Liver (tissue), 9 donors: ENCODE results near the gene ADH1A. TPM values are rescaled to one million over a fixed set of nuclear protein-coding genes. Genes with fewer than 3 reads are reported as not detected.
A peak's percentile ranks its signal among the peaks of the same experiment; 100 is the strongest.

Source experiments
- DNase-seq: peaks from one replicate; pipeline ENCODE4 v3.0.0-alpha.2; 2017; ENCODE audit warnings: low spot score
- H3K27ac ChIP-seq, 2 donors: one replicate each; pipeline ENCODE4 v1.7.0; 2013; ENCODE audit warnings: inconsistent platforms in 2 of 2, low read length in 2 of 2, control low read depth in 1 of 2, low read depth in 1 of 2, mild to moderate bottlenecking in 1 of 2
- H3K27me3 ChIP-seq, 4 donors: one replicate each; pipeline versions ENCODE4 v1.6.1 to v1.7.0; 2013; ENCODE audit warnings: low read length in 3 of 4, inconsistent platforms in 1 of 4, mild to moderate bottlenecking in 1 of 4, moderate library complexity in 1 of 4; ENCODE audit not compliant: control insufficient read depth in 4 of 4, insufficient read depth in 4 of 4
- H3K36me3 ChIP-seq, 4 donors: one replicate each; pipeline versions ENCODE4 v1.6.1 to v1.7.0; 2013; ENCODE audit warnings: low read length in 3 of 4, mild to moderate bottlenecking in 3 of 4, low read depth in 1 of 4, moderate library complexity in 1 of 4; ENCODE audit not compliant: control insufficient read depth in 4 of 4, insufficient read depth in 3 of 4
- H3K4me1 ChIP-seq, 4 donors: one replicate each; pipeline versions ENCODE4 v1.6.1 to v1.7.0; 2013; ENCODE audit warnings: low read length in 3 of 4, mild to moderate bottlenecking in 3 of 4, moderate library complexity in 1 of 4; ENCODE audit not compliant: control insufficient read depth in 4 of 4, insufficient read depth in 4 of 4
- H3K4me3 ChIP-seq, 3 donors: one replicate each; pipeline versions ENCODE4 v1.6.1 to v1.7.0; 2013; ENCODE audit warnings: low read length in 3 of 3, control low read depth in 1 of 3, low read depth in 1 of 3, mild to moderate bottlenecking in 1 of 3
- H3K9ac ChIP-seq, 2 donors: one replicate each; pipeline ENCODE4 v1.7.0; 2013; ENCODE audit warnings: low read length in 2 of 2, mild to moderate bottlenecking in 2 of 2, moderate library complexity in 2 of 2, control low read depth in 1 of 2, low read depth in 1 of 2
- H3K9me3 ChIP-seq, 4 donors: one replicate each; pipeline versions ENCODE4 v1.6.1 to v1.7.0; 2013; ENCODE audit warnings: low read length in 3 of 4; ENCODE audit not compliant: control insufficient read depth in 4 of 4
- EGR1 ChIP-seq, 2 donors: IDR thresholded peaks; 2 replicates each; pipeline ENCODE4 v1.6.1; 2016 to 2018; ENCODE audit warnings: antibody characterized with exemption in 2 of 2, low read depth in 2 of 2
- FOXA1 ChIP-seq: IDR thresholded peaks from 2 replicates; pipeline ENCODE4 v1.6.1; 2016; ENCODE audit warnings: antibody characterized with exemption
- FOXA2 ChIP-seq: IDR thresholded peaks from 2 replicates; pipeline ENCODE4 v1.6.1; 2016; ENCODE audit warnings: antibody characterized with exemption
- GABPA ChIP-seq, 2 donors: IDR thresholded peaks in 1 of 2; conservative IDR thresholded peaks in 1 of 2; 2 replicates each; pipeline ENCODE4 v1.6.1; 2016; ENCODE audit warnings: antibody characterized with exemption in 2 of 2, mild to moderate bottlenecking in 1 of 2, moderate library complexity in 1 of 2
- HNF4A ChIP-seq, 2 donors: conservative IDR thresholded peaks; 2 replicates each; pipeline ENCODE4 v1.6.1; 2016; ENCODE audit warnings: antibody characterized with exemption in 2 of 2, mild to moderate bottlenecking in 2 of 2
- HNF4G ChIP-seq: IDR thresholded peaks from 2 replicates; pipeline ENCODE4 v1.6.1; 2016; ENCODE audit warnings: antibody characterized with exemption
- JUND ChIP-seq, 2 donors: IDR thresholded peaks; 2 replicates each; pipeline ENCODE4 v1.6.1; 2016; ENCODE audit warnings: antibody characterized with exemption in 2 of 2
- MAX ChIP-seq: IDR thresholded peaks from 2 replicates; pipeline ENCODE4 v1.6.1; 2016; ENCODE audit warnings: antibody characterized with exemption
- NR2F2 ChIP-seq: IDR thresholded peaks from 2 replicates; pipeline ENCODE4 v1.6.1; 2016; ENCODE audit warnings: antibody characterized with exemption
- RAD21 ChIP-seq, 2 donors: IDR thresholded peaks; 2 replicates each; pipeline ENCODE4 v1.6.1; 2016; ENCODE audit warnings: antibody characterized with exemption in 2 of 2, mild to moderate bottlenecking in 2 of 2
- RXRA ChIP-seq, 2 donors: IDR thresholded peaks; 2 replicates each; pipeline ENCODE4 v1.6.1; 2017 to 2018; ENCODE audit warnings: antibody characterized with exemption in 2 of 2, mild to moderate bottlenecking in 1 of 2
- SP1 ChIP-seq: IDR thresholded peaks from 2 replicates; pipeline ENCODE4 v1.6.1; 2018; ENCODE audit warnings: antibody characterized with exemption, mild to moderate bottlenecking
- TAF1 ChIP-seq: conservative IDR thresholded peaks from 2 replicates; pipeline ENCODE4 v1.6.1; 2016; ENCODE audit warnings: antibody characterized with exemption, mild to moderate bottlenecking
- YY1 ChIP-seq: IDR thresholded peaks from 2 replicates; pipeline ENCODE4 v1.6.1; 2016; ENCODE audit warnings: antibody characterized with exemption, mild to moderate bottlenecking
- ZBTB33 ChIP-seq: IDR thresholded peaks from 2 replicates; pipeline ENCODE4 v1.6.1; 2016; ENCODE audit warnings: antibody characterized with exemption
- WGBS: extraction: QIAGEN DNeasy Blood & Tissue Kit; methylation state at CpG from one replicate; pipeline ENCODE4 v1.1.7; 2013; 5-methylcytosine and 5-hydroxymethylcytosine counted together
- polyA plus RNA-seq, 2 donors: library from polyadenylated mRNA; stranded (reverse) in 1 of 2; unstranded in 1 of 2; fragments of 200-250 nt in 1 of 2; fragments of >200 nt in 1 of 2; fragmentation: Nextera tagmentation in 1 of 2; extraction: Ambion mirVana in 1 of 2; gene quantifications; one replicate each; pipeline versions ENCODE4 v1.2.1 to v1.2.3, GENCODE V29; 2013 to 2015
- total RNA-seq, 2 donors: library from RNA; depleted of rRNA; stranded (reverse); fragments of >200 nt; gene quantifications; one replicate each; pipeline ENCODE4 v1.2.3, GENCODE V29; 2014
- TF ChIP-seq, protein P1 (sequence below): fragments of 150-350 bp; IDR thresholded peaks from 2 replicates; pipeline ENCODE4 v1.5.1; 2017; ENCODE audit warnings: improper control_type of control experiment, low read depth, low read length; ENCODE audit not compliant: missing input control
- TF ChIP-seq, protein P2 (sequence below): IDR thresholded peaks from 2 replicates; pipeline ENCODE4 v1.6.1; 2016; ENCODE audit warnings: antibody characterized with exemption
- TF ChIP-seq, protein P3 (sequence below): IDR thresholded peaks from 2 replicates; pipeline ENCODE4 v1.6.1; 2016; ENCODE audit warnings: antibody characterized with exemption, mild to moderate bottlenecking
- donor health status: healthy.
- donor health status: healthy.
- donor health status: healthy.
- donor health status: healthy.
- donor health status: healthy.

Gene ADH1A
- total and polyA plus RNA-seq, 4 donors = 123 to 554 (median 347) TPM

- H3K4me3 ChIP-seq = no peak overlapping the region
- TF ChIP-seq, protein P1, sequence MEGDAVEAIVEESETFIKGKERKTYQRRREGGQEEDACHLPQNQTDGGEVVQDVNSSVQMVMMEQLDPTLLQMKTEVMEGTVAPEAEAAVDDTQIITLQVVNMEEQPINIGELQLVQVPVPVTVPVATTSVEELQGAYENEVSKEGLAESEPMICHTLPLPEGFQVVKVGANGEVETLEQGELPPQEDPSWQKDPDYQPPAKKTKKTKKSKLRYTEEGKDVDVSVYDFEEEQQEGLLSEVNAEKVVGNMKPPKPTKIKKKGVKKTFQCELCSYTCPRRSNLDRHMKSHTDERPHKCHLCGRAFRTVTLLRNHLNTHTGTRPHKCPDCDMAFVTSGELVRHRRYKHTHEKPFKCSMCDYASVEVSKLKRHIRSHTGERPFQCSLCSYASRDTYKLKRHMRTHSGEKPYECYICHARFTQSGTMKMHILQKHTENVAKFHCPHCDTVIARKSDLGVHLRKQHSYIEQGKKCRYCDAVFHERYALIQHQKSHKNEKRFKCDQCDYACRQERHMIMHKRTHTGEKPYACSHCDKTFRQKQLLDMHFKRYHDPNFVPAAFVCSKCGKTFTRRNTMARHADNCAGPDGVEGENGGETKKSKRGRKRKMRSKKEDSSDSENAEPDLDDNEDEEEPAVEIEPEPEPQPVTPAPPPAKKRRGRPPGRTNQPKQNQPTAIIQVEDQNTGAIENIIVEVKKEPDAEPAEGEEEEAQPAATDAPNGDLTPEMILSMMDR = no peak
- TF ChIP-seq HNF4G = no peak
- peak; percentile 61 to 68 for TF ChIP-seq RAD21 (IDR thresholded peaks at IDR 0.05)
- TF ChIP-seq TAF1 = peak; percentile 59
- peak; percentile 78 for TF ChIP-seq ZBTB33
- TF ChIP-seq RXRA (IDR thresholded peaks at IDR 0.05) = peak; percentile 81 to 90
- peak; percentile 70 for TF ChIP-seq MAX
- peak; percentile 92 for TF ChIP-seq FOXA2
- TF ChIP-seq, protein P2, sequence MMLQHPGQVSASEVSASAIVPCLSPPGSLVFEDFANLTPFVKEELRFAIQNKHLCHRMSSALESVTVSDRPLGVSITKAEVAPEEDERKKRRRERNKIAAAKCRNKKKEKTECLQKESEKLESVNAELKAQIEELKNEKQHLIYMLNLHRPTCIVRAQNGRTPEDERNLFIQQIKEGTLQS = peak; percentile 29
- peak in 1 of 2 donors; percentile 41 for TF ChIP-seq EGR1 (IDR thresholded peaks at IDR 0.05; ENCODE audit: low read depth in 2 of 2)
- peak; percentile 88 for TF ChIP-seq FOXA1
- peak; percentile 72 to 81 for TF ChIP-seq HNF4A (conservative IDR thresholded peaks at IDR 0.05)
- TF ChIP-seq, protein P3, sequence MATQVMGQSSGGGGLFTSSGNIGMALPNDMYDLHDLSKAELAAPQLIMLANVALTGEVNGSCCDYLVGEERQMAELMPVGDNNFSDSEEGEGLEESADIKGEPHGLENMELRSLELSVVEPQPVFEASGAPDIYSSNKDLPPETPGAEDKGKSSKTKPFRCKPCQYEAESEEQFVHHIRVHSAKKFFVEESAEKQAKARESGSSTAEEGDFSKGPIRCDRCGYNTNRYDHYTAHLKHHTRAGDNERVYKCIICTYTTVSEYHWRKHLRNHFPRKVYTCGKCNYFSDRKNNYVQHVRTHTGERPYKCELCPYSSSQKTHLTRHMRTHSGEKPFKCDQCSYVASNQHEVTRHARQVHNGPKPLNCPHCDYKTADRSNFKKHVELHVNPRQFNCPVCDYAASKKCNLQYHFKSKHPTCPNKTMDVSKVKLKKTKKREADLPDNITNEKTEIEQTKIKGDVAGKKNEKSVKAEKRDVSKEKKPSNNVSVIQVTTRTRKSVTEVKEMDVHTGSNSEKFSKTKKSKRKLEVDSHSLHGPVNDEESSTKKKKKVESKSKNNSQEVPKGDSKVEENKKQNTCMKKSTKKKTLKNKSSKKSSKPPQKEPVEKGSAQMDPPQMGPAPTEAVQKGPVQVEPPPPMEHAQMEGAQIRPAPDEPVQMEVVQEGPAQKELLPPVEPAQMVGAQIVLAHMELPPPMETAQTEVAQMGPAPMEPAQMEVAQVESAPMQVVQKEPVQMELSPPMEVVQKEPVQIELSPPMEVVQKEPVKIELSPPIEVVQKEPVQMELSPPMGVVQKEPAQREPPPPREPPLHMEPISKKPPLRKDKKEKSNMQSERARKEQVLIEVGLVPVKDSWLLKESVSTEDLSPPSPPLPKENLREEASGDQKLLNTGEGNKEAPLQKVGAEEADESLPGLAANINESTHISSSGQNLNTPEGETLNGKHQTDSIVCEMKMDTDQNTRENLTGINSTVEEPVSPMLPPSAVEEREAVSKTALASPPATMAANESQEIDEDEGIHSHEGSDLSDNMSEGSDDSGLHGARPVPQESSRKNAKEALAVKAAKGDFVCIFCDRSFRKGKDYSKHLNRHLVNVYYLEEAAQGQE = peak; percentile 68
- TF ChIP-seq NR2F2 = peak; percentile 39
- TF ChIP-seq GABPA (IDR thresholded peaks at IDR 0.05 in 1 of 2, conservative IDR thresholded peaks at IDR 0.05 in 1 of 2) = peak in 1 of 2 donors; percentile 22
- TF ChIP-seq SP1 = peak; percentile 88
- peak; percentile 56 to 72 for TF ChIP-seq JUND (IDR thresholded peaks at IDR 0.05)
- TF ChIP-seq YY1 = peak; percentile 87
These were observed 34.2 kb upstream of the ADH1A start for GRCh38 chr4:99324979-99325378.

More at GRCh38 chr4:99324979-99325378, 34.2 kb upstream of the ADH1A start:
- Histone ChIP-seq H3K9me3 (no peaks in the 10 kb centered on the region), H3K4me1 (peaks cover 7 to 42% (median 36%) of the 10 kb centered on the region in 4 donors), H3K27ac (peak overlapping the region; percentile 57 to 65), H3K9ac (no peak overlapping the region), H3K27me3 (no peaks in the 10 kb centered on the region), H3K36me3 (no peaks in the 10 kb centered on the region)
- no peak for DNase-seq
- WGBS = 18% methylated on average over 3 of the region's 3 CpGs
